ENCODE data around the gene TEX101.
"Not testable (repeated sequence)": the region's sequence is repeated elsewhere in the genome, so short reads cannot be mapped to it uniquely, and the experiment has no call there.

Gene TEX101, protein sequence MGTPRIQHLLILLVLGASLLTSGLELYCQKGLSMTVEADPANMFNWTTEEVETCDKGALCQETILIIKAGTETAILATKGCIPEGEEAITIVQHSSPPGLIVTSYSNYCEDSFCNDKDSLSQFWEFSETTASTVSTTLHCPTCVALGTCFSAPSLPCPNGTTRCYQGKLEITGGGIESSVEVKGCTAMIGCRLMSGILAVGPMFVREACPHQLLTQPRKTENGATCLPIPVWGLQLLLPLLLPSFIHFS

DNA sequence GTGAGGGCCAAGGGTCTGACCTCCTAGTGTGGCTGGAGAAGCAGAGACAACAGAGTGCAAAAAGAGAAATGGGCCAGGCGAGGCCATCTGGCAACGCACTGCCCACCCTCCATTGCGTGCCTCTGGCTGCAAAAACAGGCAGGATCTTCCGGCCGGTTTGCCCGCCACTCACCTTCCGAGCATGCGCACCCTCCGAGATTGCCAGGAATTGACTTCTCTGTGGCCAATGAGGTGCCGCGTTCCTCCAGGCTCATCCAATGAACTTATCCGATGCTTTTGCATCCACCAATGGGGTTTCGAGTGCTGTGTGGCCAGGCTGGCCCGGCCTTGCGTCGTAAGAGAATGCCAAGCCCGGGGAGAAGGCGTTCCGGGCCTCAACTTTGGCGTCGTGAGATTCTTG, at the start of gene TEX101:
Gene TEX101 (plus strand): TSS at position 337 of the 400 bp plus-strand sequence. CDS start 1,030 bp downstream, outside the sequence.
- no peak for DNase-seq

DNA sequence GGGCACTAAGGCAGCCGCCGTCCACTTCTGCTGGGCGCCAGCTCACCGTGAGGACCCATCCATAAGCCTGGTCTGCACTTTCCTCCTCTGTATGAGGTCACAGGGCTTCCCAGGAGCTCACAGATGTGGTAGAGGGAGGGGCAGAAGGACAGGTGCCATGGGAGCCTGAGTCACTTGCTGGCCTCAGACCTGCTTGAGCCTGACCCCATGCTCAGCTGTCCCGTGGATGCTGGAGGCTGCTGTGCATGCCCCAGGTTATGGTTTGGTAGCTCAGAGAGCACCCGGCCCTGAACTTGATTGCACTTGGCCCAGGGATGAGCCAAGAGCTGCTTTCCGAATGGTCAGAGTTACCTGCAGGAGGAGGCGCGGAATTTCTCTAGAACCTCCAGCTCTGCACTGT, 49.0 kb upstream of the TEX101 start:
- not testable (repeated sequence) for DNase-seq

DNA sequence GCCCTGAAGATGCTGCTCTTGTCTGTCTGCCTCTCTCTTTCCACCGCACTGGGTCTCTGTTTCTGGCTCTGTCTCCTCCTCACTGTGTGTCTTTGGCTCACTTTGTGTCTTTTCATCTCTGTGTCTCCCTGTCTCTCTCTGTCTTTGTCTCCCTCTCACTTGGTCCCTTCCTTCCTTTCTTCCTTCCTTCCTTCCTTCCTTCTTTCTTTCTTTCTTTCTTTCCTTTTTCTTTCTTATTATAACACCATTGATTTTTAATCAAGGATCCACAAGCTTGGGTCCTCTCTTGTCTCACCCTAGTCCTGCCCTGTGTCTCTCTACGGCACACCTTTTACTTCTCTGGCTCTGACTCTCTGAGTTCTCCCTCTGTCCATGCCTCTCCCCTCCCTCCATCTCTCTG, 46.9 kb upstream of the TEX101 start:
- no peak for DNase-seq

DNA sequence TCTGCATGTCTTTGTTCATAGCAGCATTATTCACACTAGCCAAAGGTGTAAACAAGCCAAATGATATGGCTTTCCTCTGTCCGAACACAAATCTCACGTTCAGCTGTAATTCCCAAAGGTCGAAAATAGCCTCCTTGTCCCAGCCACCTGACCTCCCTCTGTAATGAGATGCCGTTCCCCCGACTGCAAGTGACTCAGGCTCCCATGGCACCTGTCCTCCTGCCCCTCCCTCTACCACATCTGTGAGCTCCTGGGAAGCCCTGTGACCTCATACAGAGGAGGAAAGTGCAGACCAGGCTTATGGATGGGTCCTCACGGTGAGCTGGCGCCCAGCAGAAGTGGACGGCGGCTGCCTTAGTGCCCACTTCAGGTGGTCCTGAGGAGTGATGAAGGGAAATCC, 45.8 kb upstream of the TEX101 start:
- not testable (repeated sequence) for DNase-seq

DNA sequence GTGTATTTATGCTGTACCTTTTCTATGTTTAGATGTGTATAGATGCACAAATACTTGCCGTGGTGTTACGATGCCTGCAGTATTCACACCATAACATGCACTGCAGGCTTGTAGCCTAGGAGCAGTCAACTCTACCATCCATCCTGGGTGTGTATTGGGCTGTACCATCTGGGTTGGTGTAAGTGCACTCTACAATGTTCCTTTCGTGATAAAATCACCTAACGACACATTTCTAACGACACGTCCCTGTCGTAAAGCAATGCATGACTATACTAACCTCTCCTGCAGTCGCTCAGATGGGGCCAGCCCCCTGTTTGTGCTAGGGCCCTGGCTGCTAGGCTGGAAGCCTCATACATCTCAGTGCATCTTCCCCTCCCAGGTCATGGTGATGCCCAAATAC, 42.8 kb upstream of the TEX101 start:
- DNase-seq, result no peak

DNA sequence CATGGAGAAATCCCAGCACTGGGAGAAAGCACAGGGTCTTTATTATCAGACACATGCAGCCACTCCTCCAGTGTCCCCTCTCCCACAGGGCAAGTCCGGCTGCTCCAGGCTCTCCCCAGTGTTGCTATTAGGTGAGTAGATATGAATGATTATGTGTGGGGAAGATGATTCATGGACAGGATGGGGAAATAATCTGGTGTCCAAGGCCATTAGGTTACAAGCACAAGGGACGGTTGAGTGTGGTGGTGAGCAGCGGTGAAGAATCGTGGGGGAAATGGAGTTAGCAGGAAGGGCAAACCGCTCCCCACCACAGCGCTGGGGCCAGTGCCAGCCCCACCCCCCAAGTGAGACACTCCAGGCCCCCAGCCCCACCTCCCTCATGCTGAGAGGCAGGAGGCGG, 42.2 kb upstream of the TEX101 start:
- DNase-seq, result no peak

DNA sequence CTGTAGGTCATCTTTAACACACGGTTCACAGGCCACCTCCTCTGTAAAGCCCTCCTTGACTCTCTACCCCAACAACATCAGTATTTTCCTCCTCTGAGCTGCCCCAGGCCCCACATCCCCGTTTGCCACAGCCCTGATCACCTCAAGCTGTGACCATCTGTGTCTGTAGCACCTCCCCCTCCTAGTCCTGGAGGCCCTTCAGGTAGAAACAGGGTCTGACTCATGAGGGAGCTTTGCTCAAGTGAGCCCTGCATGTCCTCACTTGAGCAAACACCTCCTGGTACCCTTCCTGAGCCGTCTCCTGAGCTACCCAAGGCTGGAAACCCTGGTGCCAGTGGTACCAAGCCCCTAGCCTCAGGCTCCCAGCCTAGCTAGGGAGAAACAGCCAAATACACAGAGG, 37.1 kb upstream of the TEX101 start:
- not testable (repeated sequence) for DNase-seq

DNA sequence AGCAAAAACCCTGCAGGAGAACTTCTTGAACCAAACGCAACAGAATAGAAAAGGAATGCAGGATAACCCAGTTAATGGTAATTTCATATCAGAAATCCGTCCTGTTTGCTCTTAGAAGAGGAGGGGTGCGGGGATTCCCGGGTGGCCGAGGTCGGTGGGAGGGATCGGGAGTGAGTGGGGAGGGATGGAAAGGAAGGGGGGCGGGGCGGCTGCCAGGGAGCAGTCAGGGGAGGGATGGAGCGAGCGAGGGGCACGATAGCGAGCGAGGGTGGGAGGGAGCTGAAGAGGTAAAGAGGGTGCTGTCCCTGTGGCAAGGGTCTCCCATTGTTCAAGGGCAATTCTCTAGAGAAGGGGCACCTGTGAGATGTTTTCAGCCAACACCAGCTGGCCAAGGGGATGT, 34.7 kb upstream of the TEX101 start:
- no peak for DNase-seq

DNA sequence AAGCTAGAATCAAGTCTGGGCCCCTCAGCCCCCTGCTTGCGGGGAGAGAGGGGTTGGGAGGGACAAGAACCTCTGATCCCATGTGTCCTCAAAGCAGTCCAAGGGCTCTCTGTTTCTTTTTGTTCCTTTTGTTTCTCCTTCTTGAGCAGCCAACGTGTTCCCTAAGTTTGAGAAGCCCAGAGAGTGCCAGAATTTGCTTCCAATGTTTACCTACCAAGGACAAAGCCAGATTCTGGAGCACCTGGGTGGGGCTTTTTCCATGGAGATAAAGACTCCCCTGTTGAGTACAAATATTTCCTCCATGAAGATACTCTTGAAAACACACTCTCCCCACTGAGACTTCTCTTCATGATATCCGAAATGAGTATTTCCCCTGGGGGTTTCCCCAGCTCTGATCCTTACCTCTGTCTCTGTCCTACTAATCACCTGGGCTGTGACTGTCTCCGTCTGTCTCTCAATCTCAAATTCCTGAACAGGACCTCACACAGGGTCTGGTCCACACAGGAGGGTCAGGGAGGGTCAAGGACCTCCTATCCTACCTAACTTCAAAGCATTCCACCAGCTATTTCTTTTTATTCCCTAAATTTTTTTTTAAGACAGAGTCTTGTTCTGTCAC, 33.8 kb upstream of the TEX101 start:
- DNase-seq, result no peak

DNA sequence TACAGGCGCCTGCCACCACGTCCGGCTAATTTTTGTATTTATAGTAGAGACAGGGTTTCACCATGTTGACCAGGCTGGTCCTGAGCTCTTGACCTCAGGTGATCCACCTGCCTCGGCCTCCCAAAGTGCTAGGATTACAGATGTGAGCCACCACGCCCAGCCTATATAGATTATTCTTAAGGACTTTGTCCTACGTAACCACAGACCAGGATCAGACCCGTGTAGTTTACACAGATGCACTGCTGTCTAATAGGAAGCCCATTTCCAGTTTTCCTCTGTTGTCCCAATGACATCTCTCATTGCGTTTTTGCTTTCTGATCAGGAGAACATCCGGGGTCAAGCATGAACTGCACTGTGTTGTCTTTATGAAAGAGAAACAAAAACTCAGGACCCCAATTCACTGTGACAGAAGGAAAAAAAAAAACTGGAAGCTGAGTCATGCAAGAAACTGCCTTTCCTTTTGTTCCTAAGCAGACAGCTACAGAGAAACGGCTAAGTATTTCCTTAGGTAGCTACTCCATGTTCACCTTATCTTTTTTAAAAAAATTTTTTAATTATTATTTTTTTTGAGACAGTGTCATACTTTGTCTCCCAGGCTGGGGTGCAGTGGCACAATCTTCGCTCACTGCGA, 32.0 kb upstream of the TEX101 start:
- DNase-seq, result not testable (repeated sequence)

DNA sequence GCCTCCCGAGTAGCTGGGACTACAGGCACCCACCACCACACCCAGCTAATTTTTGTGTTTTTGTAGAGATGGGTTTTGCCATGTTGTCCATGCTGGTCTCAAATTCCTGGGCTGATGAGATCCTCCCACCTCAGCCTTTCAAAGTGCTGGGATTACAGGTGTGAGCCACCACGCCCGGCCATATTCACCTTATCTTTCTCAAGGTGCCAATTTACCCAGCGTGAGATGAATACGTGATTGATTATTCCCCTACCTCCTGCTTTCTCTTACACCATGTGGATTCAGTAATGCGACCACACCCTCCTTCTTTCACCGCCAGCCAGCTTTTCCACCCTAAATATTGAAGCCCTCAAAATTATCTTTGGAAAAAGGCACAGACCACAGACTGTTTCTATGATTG, 31.4 kb upstream of the TEX101 start:
- DNase-seq, result not testable (repeated sequence)

DNA sequence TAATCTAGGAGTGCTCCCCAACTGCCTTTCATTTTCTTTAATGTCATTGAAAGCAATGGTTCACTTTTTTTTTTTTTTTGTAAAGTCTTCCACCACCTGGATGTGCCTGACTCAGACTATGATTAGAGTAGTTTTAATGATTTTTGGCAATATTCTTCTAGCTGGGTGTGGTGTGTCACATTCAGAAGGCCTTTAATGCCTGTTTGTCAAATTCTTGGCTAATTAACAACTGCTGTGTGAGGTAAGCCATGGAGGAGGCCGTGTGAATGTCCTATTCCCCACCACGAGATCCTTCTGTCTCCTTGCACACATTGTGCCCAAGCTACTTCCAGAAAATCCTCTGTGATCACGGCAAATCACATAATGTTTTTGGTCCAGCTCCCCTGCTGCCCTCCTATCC, 30.9 kb upstream of the TEX101 start:
- DNase-seq, result not testable (repeated sequence)

DNA sequence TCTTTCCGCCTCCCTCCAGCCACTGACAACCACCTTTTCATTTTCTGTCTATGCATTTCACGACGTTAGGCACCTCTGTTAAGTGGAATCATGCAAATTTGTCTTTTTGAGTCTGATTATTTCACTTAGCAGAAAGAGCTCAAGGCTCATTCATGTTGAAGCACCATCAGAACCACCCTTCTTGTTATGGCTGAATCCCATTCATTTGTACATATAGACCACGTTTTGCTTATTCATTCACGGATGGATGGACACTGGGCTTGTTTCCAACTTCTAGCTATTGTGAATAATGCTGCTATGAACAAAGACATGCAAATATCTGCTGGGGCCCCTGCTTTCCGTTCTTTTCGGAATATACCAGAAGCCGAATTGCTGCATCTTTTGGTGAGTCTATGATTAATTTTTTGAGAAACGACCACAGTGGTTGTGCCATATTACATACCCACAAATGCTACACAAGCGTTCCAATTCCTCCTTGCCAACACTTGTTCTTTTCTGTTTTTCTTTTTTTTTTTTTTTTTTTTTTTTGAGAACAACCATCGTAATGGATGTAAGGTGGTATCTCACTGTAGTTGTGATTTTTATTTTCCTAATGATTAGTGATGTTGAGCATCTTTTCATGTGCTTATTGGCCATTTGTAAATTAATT, 23.7 kb upstream of the TEX101 start:
- not testable (repeated sequence) for DNase-seq

DNA sequence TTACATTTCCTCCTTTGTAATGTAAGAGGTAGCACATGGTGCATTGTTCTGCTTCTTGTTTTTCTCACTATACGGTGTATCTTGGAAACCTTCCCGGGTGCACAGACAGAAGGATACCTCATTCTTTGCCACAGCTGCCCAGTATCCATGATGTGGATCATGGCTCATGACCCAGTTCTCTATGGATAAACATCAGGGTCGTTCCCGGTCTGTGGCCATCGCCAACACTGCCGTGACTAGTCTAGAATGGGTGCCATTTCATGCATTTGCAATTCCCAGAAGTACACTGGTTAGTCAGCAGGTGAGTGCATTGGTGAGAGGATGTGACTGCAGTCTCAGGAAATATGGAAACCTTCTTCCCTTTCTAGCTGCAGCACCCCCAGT, 23.1 kb upstream of the TEX101 start:
- DNase-seq, result not testable (repeated sequence)

DNA sequence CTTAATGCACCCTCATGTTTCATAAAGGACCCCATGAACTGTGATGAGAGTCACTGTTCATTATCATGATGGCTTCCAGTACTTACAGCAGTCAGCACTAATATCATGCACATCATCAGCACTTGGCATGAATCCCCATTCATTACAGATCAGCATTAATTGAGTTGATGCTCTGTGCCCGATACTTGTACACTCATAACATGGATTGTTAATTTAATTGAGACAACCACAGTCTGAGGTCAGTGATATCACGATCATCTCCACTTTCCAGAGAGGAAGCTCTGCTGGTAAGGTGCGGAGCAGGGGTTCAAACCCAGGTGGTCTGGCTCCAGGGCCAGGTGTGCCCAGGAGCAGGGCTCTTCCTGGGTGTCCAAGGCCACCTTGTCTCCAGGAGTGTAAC, 21.2 kb upstream of the TEX101 start:
- DNase-seq, result not testable (repeated sequence)

DNA sequence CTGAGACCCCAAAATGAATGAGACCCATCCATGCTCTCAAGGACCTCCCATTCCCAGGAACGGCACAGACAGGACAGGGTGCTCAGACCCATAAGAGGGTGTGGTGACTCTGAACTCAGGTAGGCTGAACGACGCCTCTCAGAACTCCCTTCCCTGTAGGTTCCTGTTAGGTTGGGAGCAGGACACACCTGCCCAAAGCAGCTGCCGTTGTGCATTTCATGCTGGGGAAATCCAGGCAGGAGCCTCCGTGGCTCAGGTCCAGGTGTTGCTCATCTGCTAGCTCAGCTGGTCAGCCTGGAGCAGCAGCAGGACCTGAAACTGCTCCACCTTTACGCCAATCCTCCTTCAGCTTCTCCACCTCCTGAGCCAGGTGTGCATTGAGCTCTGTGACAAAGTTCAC, 19.1 kb upstream of the TEX101 start:
- DNase-seq, result no peak

DNA sequence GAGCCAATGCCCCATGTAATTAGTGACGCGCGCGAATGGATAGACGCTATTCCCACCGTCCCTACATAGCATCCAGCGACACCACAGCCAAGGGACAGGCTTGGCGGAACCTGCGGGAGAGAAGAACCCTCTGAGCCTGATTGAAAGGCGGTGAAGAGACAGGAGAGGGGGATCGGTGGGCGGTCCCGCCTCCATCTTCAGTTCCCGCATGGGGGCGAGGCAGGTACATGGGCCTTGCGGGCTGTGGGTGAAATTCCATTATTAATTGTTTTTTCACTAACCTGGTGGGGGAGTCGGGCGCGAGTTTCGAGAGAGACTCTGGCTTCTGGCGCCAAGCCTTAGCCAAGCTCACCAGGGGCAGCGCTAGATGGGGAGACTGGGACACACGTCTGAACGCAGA, 8.4 kb upstream of the TEX101 start:
- DNase-seq, result no peak

DNA sequence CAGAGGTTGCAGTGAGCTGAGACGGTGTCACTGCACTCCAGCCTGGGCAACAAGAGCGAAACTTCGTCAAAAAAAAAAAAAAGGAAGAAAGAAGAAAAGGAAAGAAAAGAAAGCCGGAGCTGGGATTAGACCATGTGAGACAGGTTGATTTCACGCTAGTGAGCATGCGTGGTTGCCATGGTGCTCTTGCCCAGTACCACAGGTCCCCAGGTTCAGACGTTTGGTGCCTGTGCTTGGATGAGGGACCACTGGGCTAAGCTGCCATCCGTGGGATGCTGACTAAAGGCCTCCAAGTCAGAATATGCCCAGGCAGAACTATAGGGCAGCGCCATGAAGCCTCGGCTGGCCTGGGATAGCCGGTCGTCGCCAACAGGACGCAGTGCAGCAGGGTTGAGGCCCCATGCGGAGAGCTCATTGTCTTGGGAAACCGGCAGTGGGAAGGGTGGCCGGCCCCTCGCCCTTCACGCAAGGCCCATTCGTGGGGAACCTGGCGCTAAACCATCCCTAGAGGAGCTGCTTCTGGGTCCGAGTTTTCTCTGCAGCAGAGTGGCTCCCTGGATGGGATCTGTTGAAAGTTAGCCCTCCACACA, 7.2 kb upstream of the TEX101 start:
- no peak for DNase-seq

DNA sequence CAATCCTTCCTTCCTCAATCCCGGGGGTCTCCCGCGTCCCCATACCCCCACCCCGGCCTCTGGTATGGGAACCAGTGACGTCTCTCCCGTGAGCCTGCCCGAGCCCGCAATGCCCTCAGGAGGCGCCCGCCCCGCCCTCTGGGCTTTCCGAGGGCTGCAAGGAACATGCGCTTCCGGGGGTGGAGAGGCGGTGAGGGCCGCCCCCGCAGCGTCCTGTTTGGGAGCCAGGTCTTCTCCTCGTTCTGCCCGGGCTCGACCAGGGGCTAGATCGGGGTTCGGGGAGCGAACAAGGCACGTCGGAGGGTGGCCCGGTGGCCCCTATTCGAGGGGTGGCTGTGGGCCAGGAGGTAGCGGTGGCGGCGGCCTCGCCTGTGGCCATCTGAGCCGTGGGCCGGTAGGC, 6.6 kb upstream of the TEX101 start:
- DNase-seq, result no peak

DNA sequence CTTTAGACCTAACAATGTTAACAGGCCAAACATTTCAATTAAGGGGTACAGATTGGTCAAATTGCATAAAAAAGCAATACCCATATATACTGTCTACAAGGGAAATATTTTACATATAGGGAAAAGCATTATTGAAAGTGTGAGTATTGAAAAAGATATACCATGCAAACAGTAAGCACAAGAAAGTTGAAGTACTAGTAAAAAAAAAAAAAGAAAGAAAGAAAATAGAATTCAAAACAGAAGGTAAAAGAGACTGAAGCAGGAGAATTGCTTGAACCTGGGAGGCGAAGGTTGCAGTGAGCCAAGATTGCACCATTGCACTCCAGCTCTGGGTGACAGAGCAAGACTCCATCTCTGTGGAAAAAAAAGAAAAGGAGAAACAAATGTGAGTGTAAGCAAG, 5.3 kb upstream of the TEX101 start:
- DNase-seq, result no peak

DNA sequence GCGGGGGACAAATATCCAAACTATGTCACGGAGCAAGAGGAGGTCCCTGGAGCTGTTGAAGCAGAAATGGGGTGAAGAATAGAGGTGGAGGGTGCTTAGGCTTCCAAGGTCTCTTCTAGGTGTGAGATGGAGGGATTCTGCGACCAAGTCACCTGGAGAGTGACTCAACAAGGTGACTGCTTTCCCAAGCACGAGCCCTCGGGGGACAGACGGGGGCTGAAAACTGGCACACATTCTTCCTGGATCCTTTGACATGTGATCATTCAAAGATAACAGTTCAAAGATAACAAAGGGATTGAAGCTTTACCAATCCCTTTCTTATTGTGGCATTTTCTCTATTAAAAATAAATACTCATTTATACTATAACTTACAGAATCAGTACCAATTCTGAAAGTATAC, 2.2 kb upstream of the TEX101 start:
- DNase-seq, result no peak

DNA sequence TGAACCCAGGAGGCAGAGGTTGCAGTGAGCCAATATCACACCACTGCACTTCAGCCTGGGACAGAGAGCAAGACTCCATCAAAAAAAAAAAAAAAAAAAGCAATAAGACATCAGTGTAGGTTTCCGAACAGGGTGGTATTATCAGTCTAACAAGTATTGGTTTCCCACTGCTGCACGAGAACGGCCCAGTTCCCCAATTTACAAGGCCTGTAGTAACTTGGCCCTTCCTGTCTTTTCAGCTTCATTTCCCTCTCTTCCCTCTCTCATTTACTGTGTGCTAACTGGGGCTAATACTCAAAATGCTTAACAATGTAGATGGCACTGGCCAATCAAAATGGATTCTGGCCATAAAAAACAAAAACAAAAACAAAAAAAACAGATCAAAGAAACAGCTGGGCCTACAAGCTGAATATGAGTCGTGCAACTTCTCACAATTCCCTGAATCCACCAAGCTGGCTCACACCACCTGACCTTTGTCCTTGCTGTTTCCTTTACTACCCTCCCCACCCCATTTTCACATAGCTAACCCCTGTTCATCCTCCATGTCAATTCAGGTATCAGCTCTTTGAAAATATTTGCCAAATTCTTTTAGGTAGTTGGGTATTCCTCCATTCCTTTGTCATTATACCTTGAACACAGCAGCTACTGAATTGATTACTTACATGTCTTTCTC, 2.4 kb downstream of the TEX101 start:
- no peak for DNase-seq

DNA sequence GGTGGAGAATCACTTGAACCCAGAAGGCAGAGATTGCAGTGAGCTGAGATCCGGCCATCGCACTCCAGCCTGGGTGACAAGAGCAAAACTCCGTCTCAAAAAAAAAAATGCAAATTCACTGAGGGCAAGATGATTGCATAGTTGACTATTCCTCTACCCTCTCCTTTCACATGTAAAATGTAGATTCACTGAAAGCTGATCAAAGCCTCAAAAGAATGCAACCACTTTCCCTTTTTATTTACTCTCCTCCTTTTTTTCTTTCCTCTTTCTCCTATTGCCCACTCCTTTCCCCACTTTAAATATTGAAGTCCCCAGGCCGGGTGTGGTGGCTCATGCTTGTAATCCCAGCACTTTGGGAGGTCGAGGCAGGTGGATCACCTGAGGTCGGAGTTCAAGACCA, 6.3 kb downstream of the TEX101 start:
- DNase-seq, result no peak
